ENCODE results near the gene ORAI3.
A peak's percentile ranks its signal among the peaks of the same experiment; 100 is the strongest.

Gene ORAI3

DNA sequence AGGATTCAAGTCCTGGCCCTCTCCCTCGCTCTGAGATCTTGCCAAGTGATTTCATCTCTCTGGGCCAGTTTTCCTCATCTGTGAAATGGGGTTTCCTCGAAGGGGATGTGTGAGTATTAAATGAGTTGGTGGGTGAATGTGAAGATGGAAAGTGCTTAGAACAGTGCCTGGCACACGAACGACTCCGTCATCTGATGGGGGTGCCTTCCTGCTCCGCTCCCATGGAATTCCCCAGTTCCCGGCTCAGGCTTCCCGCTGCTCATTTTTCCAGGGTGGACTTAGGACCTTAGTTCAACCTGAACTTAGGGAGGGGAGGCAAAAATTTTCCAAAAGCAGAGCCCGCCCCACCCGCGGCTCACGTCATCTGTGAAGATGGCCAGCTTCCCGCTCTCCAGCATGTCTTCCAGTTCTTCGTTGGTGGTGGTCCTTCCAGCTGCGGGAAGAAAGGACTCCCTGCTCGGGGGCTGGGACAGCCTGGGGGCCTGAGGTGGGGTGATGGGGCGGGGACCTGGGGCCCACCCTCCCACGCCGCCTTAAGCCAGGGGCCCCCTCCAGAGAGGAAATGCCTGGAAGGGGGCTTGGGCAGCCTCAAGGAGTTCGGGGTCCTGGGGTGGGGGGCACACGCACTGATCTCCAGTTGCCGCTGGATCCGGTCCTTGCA is 47.6 kb downstream of the ORAI3 start:
- no peak for DNase-seq

DNA sequence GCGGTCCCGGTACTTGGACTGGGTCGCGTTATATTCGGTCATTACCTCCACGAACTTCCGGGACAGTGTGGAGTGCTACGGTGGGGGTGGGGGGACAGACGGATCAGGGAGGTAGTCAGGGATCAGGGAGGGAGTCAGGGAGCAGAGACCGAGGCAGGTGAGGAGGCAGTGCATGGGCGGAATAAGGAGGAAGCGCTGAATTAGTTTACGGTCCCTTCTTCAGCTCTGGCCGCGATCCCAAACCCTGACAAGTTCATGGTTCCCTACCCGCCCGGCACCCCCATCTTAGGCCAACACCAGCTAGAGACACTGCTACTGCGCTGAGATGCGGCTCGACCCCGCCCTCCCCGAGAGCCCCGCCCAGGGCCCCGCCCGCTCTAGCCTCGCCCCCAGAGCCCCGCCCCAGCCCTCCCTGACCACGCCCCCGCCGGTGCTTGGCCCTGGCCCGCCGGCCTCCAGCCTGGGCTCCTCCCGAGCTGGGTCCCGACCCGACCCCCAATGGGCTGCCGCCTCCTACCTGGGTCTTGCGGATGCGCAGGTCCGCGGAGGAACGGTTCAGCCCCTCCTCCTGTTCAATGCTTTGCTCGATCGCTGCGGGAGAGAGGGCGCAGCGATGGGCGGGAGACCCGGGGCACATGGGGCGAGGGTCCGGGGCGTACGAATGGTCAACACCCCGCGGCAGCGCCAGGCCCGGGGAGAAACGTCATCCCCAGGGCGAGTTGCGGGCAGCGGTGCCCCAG is 48.3 kb downstream of the ORAI3 start:
- DNase-seq, result peak; percentile 79

GRCh38 chr16:30997725-30998711 is 49.1 kb downstream of the ORAI3 start:
- no peak for DNase-seq

GRCh38 chr16:30998852-30999761 is 50.2 kb downstream of the ORAI3 start:
- no peak for DNase-seq

DNA sequence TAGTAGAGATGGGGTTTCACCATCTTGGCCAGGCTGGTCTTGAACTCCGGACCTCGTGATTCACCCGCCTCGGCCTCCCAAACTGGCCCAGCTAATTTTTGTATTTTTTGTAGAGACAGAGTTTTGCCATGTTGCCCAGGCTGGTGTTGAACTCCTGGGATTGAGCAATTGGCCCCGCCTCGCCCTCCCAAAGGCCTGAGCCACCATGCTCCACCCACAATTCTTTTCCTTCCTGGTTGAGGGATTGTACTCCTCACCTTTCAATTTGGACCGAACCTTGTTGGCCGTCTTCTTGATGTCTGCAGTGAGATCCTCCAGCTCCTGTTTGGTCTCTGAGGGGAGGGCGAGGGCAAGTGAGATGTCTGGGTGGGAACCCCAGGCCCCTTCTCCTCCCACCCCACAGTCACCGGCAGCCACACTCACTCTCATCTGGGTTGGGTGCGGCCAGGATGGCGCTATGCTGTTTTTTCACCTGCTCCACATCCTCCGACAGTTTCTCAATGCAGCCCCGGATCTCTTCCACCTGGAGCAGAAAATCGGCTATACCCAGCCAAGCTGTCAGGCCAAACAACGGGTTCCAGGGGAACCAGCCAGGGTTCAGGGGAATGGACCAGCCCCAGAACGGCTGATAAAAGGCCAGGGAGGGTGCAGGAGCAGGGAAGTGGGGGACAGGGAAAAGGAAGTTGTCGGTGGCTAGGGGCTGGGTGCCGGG is 52.0 kb downstream of the ORAI3 start:
- DNase-seq, result no peak

DNA sequence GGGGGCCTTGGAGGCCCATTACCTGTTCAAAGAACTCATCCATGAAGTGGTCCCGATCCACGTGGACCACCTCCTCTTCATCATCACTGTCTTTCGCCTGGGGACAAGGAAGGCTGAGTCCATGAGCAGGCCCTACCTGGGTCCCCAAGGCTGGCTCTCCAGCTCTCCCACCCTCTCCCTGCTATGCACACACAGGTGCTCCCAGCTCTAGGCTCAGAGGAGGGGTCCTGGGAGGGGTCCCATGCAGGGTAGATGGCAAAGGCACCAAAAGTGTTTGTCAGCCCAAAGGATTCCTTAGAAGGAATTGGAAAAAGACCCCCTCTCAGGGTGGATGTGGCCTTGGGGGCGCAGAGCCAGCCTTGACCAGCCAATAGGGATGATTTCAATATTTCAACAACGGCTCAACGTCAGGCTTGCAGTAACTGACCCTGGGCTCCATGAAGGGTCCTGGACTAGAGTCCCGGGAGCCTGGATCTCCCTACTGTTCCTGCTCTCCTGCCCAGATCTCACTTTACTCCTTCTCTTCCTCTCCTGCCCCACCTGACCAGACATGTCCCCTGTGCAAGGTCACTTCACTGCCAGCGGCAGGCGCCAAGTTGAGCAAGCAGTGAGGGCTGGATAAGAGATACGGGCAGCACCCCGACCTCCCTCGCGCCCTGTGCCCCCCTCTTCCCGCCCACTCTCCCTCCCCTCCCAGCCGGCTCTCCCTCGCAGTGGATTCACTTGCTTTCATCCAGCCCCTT is 52.8 kb downstream of the ORAI3 start:
- DNase-seq, result no peak

- no peak for DNase-seq
Observed at GRCh38 chr16:31002250-31002700, 53.4 kb downstream of the ORAI3 start.

GRCh38 chr16:31002862-31003341 is 54.0 kb downstream of the ORAI3 start:
- no peak for DNase-seq

- no peak for DNase-seq
Observed at GRCh38 chr16:31003744-31004143, 54.9 kb downstream of the ORAI3 start.
